ENCODE measurements around the gene SYNCRIP. TPM values are rescaled to one million over a fixed set of nuclear protein-coding genes. Genes with fewer than 3 reads are reported as not detected.
"Not testable (repeated sequence)": the region's sequence is repeated elsewhere in the genome, so short reads cannot be mapped to it uniquely, and the experiment has no call there.

Gene SYNCRIP
- total RNA-seq, 1 experiment from 2014 or later, result 164 TPM

GRCh38 chr6:85684809-85685171, 42.1 kb upstream of the SYNCRIP start:
- no peak overlapping the region for H3K4me3 Mint-ChIP-seq (ENCODE audit: low read depth, unreplicated experiment)
- TF ChIP-seq CTCF (IDR thresholded peaks at IDR 0.05; ENCODE audit: unreplicated experiment), result no peak
- BruUV-seq (replicated peaks), result no TSS peak
- H3K27me3 Mint-ChIP-seq (ENCODE audit: unreplicated experiment), result no peaks in the 10 kb centered on the region
- intact Hi-C loops (cut with micrococcal nuclease; ENCODE audit: unreplicated experiment), result no loop called here
- CTCF ChIA-PET, result no interaction called here
- H3K9me3 Mint-ChIP-seq (ENCODE audit: low read depth, unreplicated experiment), result no peaks in the 10 kb centered on the region
- H3K27ac Mint-ChIP-seq (ENCODE audit: unreplicated experiment), result no peak overlapping the region
- no peaks in the 10 kb centered on the region for H3K36me3 Mint-ChIP-seq (ENCODE audit: insufficient read depth, unreplicated experiment)
- H3K4me1 Mint-ChIP-seq (ENCODE audit: low read depth, unreplicated experiment), result no peaks in the 10 kb centered on the region
- no peak for DNase-seq

GRCh38 chr6:85684133-85684808, 41.6 kb upstream of the SYNCRIP start:
- no peak for TF ChIP-seq CTCF (IDR thresholded peaks at IDR 0.05; ENCODE audit: unreplicated experiment)
- Mint-ChIP-seq H3K27me3 (ENCODE audit: unreplicated experiment) (no peaks in the 10 kb centered on the region), H3K27ac (ENCODE audit: unreplicated experiment) (no peak overlapping the region), H3K9me3 (ENCODE audit: low read depth, unreplicated experiment) (no peaks in the 10 kb centered on the region), H3K4me1 (ENCODE audit: low read depth, unreplicated experiment) (no peaks in the 10 kb centered on the region), H3K4me3 (ENCODE audit: low read depth, unreplicated experiment) (no peak overlapping the region), H3K36me3 (ENCODE audit: insufficient read depth, unreplicated experiment) (peaks cover 5% of the 10 kb centered on the region)
- CTCF ChIA-PET, result no interaction called here
- DNase-seq, result no peak
- intact Hi-C loops (cut with micrococcal nuclease; ENCODE audit: unreplicated experiment), result no loop called here
- no TSS peak for BruUV-seq (replicated peaks)

GRCh38 chr6:85681899-85682298, 39.2 kb upstream of the SYNCRIP start:
- CTCF ChIA-PET; H3K27ac Mint-ChIP-seq (ENCODE audit: unreplicated experiment); H3K4me1 Mint-ChIP-seq (ENCODE audit: low read depth, unreplicated experiment); H3K9me3 Mint-ChIP-seq (ENCODE audit: low read depth, unreplicated experiment); BruUV-seq (replicated peaks); intact Hi-C loops (cut with micrococcal nuclease; ENCODE audit: unreplicated experiment); DNase-seq; H3K4me3 Mint-ChIP-seq (ENCODE audit: low read depth, unreplicated experiment): not testable (repeated sequence)
- Mint-ChIP-seq H3K27me3 (ENCODE audit: unreplicated experiment) (peaks cover 12% of the 10 kb centered on the region), H3K36me3 (ENCODE audit: insufficient read depth, unreplicated experiment) (peaks cover 29% of the 10 kb centered on the region)

GRCh38 chr6:85680388-85680787, 37.7 kb upstream of the SYNCRIP start:
- no TSS peak for BruUV-seq (replicated peaks)
- intact Hi-C loops (cut with micrococcal nuclease; ENCODE audit: unreplicated experiment), result no loop called here
- Mint-ChIP-seq H3K9me3 (ENCODE audit: low read depth, unreplicated experiment) (no peaks in the 10 kb centered on the region), H3K27ac (ENCODE audit: unreplicated experiment) (no peak overlapping the region), H3K27me3 (ENCODE audit: unreplicated experiment) (peaks cover 12% of the 10 kb centered on the region), H3K4me1 (ENCODE audit: low read depth, unreplicated experiment) (peaks cover 25% of the 10 kb centered on the region), H3K36me3 (ENCODE audit: insufficient read depth, unreplicated experiment) (peaks cover 44% of the 10 kb centered on the region), H3K4me3 (ENCODE audit: low read depth, unreplicated experiment) (peak overlapping the region; percentile 98)
- CTCF ChIA-PET, result no interaction called here
- TF ChIP-seq CTCF (IDR thresholded peaks at IDR 0.05; ENCODE audit: unreplicated experiment), result no peak
- no peak for DNase-seq

GRCh38 chr6:85679445-85680123, 36.9 kb upstream of the SYNCRIP start:
- intact Hi-C loops (cut with micrococcal nuclease; ENCODE audit: unreplicated experiment), result no loop called here
- CTCF ChIA-PET, result interaction anchor here (1.2 to 1.6 kb wide), 2 partner anchors 37 to 40 kb away, joined by 3 to 9 read pairs; partner anchors contain the start of gene SYNCRIP

More at GRCh38 chr6:85679445-85680123, 36.9 kb upstream of the SYNCRIP start:
- H3K27me3 Mint-ChIP-seq (ENCODE audit: unreplicated experiment), result peaks cover 12% of the 10 kb centered on the region
- no peak for DNase-seq
- peak overlapping the region; percentile 100 for H3K27ac Mint-ChIP-seq (ENCODE audit: unreplicated experiment)
- BruUV-seq (replicated peaks), result TSS peak; percentile 77
- peaks cover 50% of the 10 kb centered on the region for H3K36me3 Mint-ChIP-seq (ENCODE audit: insufficient read depth, unreplicated experiment)
- TF ChIP-seq CTCF (IDR thresholded peaks at IDR 0.05; ENCODE audit: unreplicated experiment), result no peak
- no peaks in the 10 kb centered on the region for H3K9me3 Mint-ChIP-seq (ENCODE audit: low read depth, unreplicated experiment)
- peaks cover 29% of the 10 kb centered on the region for H3K4me1 Mint-ChIP-seq (ENCODE audit: low read depth, unreplicated experiment)
- peak overlapping the region; percentile 98 for H3K4me3 Mint-ChIP-seq (ENCODE audit: low read depth, unreplicated experiment)

Data from Calu3 (cell line).